Right cardiac atrium (tissue), 5 donors: ENCODE results near the gene TAL2. TPM values are rescaled to one million over a fixed set of nuclear protein-coding genes. Genes with fewer than 3 reads are reported as not detected.

Source experiments
- ATAC-seq, 2 donors: fragments of 200-7000 bp; cut with Tn5 transposase; one replicate each; pipeline versions ENCODE4 v1.8.0 to v1.9.1; 2020; ENCODE audit warnings: moderate library complexity in 2 of 2, mild to moderate bottlenecking in 1 of 2
- DNase-seq, 3 donors: peaks; one replicate each; pipeline ENCODE4 v3.0.0-alpha.2; 2020
- H3K27ac ChIP-seq: one replicate; pipeline ENCODE4 v1.5.1; 2013; ENCODE audit warnings: mild to moderate bottlenecking, low read length, control low read depth, moderate library complexity
- H3K27me3 ChIP-seq: one replicate; pipeline ENCODE4 v1.6.1; 2013; ENCODE audit not compliant: control insufficient read depth, insufficient read depth
- H3K4me1 ChIP-seq: one replicate; pipeline ENCODE4 v1.6.1; 2013; ENCODE audit warnings: low read length; ENCODE audit not compliant: control insufficient read depth, insufficient read depth
- H3K4me3 ChIP-seq: one replicate; pipeline ENCODE4 v1.5.1; 2013; ENCODE audit warnings: low read length, control low read depth
- H3K9me3 ChIP-seq: one replicate; pipeline ENCODE4 v1.6.1; 2013; ENCODE audit warnings: low read length; ENCODE audit not compliant: control insufficient read depth
- WGBS: extraction: QIAGEN DNeasy Blood & Tissue Kit; methylation state at CpG from one replicate; pipeline ENCODE4 v1.1.7; 2013; 5-methylcytosine and 5-hydroxymethylcytosine counted together
- intact Hi-C, 4 donors: fragments of 100-400 bp; cut with DNase I; formaldehyde crosslinking; loops; one replicate each; pipeline versions ENCODE4 v1.11.0 to v1.14.0; 2022 to 2023
- polyA plus RNA-seq: library from polyadenylated mRNA; stranded (reverse); fragments of 200-250 nt; gene quantifications from one replicate; pipeline ENCODE4 v1.2.3, GENCODE V29; 2013
- total RNA-seq, 4 donors: library from RNA; stranded (reverse); fragmentation: NEBNext Ultra II Directional; extraction: Animal tissue kit (Norgen Biotek cat#: 25700); gene quantifications; one replicate each; pipeline ENCODE4 v1.2.1, GENCODE V29; 2021
- donor health status: healthy with polysubstance abuse.
- donor health status: DM: no; HTN: yes; CAD: no.
- donor health status: DM: no; HTN: no; CAD: no.
- donor health status: DM: no; HTN: yes; CAD: no; lungs with severe emphysema.
- donor health status: DM: yes; HTN: yes; CAD: no.

Gene TAL2
- total and polyA plus RNA-seq, 5 donors: 0.16 TPM; not detected in 4

GRCh38 chr9:105647595-105648349, 14.5 kb upstream of the TAL2 start:
- DNase-seq (no peak), ATAC-seq (no peak)
- intact Hi-C loops: loop anchor here in 1 of 4 donors (10.0 kb wide), 1 partner anchor 67 kb away; no protein-coding TSS in a partner anchor
- no peak overlapping the region for H3K4me3 ChIP-seq
- no peaks in the 10 kb centered on the region for H3K4me1 ChIP-seq
- no peaks in the 10 kb centered on the region for H3K27me3 ChIP-seq
- H3K9me3 ChIP-seq: no peaks in the 10 kb centered on the region
- no peak overlapping the region for H3K27ac ChIP-seq
- 80% methylated on average over 12 of the region's 12 CpGs for WGBS

DNA sequence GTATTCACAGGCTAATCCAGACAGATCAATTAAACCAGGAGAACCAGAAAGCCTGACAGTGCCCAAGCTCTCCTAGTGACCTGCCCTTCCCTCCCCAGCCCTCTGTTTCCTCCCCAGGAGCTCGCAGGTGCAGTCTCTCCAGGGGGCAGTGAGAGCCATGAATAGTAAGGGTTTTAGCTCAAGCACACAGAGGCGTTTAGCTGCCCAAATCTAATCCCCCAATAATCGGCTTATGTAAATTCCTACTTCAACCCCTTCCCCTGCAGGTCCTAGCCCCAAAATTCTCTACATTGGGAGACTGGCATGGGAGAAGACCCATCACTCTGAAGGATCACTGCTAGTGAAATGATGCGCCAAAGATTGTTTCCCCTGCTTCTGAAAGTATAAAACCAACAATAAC, 10.5 kb upstream of the TAL2 start:
- WGBS: 67% methylated on average over 4 of the region's 4 CpGs
- Histone ChIP-seq H3K9me3 (no peaks in the 10 kb centered on the region), H3K27ac (no peak overlapping the region), H3K4me3 (no peak overlapping the region), H3K4me1 (no peaks in the 10 kb centered on the region), H3K27me3 (no peaks in the 10 kb centered on the region)
- intact Hi-C loops: loop anchor here in 1 of 4 donors (10.0 kb wide), 1 partner anchor 63 kb away; no protein-coding TSS in a partner anchor
- ATAC-seq: no peak
- DNase-seq: no peak

DNA sequence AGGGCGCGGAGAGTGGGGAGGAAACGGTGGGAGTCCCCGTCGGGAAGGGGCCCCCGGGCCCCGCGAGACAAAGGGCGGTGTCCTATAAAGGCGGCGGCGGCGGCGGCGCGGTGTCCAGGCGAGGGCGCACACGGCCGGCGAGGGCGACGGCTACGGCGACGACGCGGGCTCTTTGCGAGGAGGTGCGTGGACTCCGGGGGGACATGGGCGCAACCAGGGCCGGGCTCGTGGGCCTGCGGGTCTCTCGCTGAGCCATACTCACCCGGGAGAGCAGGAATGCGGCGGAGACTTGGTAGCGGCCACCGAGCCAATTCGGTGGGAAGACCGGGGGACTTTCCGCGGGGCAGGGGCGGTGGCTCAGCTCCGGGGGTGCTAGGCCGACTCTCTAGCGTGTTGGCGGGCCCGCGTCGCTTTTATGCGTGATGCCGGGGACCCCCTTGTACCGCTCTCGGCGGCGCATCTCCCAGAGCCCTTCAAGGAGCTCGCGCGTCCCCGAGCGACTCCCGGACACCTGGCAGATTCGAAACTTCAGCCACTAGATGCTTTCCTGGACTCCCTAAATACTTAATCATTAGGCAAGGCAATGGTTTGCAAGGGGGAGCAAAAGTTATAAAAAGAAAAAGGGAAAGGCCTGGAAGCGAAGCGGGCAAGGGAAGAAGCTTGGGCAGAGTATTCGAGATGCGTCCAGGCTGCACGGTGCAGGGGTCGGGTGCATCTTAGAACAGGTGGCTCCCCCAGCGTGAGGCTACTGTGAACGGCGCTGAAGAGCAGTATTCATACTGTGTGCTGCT, 5.9 kb upstream of the TAL2 start:
- Histone ChIP-seq H3K4me3 (peak overlapping the region; percentile 57), H3K27ac (no peak overlapping the region), H3K4me1 (no peaks in the 10 kb centered on the region), H3K9me3 (no peaks in the 10 kb centered on the region), H3K27me3 (no peaks in the 10 kb centered on the region)
- WGBS: 2% methylated on average over 75 of the region's 75 CpGs
- DNase-seq (peak; percentile 16 to 71 (median 70)), ATAC-seq (peak; percentile 82 to 86)
- intact Hi-C loops: loop anchor here in 1 of 4 donors (10.0 kb wide), 1 partner anchor 58 kb away; no protein-coding TSS in a partner anchor

DNA sequence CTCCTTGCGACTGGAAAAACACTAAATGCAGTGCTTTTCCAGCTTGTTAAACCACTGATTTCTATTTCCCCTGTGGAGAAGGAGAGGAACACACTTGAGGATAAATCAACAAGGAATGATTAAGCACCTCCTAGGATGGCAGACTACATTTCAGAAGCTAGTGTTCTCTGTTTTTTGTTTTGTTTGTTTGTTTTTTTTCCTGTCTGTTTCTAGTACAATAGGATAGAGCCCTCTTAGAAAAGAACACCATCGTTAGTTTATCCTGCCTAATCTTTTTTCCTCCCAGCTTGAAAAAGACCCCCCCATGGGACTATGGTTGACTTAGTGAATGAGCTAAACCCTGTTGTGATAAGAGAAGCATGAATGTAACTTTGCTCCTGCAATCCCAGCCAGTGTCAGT, 3.9 kb upstream of the TAL2 start:
- DNase-seq: no peak
- intact Hi-C loops: loop anchor here in 1 of 4 donors (10.0 kb wide), 1 partner anchor 56 kb away; no protein-coding TSS in a partner anchor
- no peaks in the 10 kb centered on the region for H3K4me1 ChIP-seq
- ATAC-seq: no peak
- H3K9me3 ChIP-seq: no peaks in the 10 kb centered on the region
- no peak overlapping the region for H3K27ac ChIP-seq
- no peak overlapping the region for H3K4me3 ChIP-seq
- H3K27me3 ChIP-seq: no peaks in the 10 kb centered on the region
- 80% methylated on average over 2 of the region's 2 CpGs for whole genome bisulfite sequencing

GRCh38 chr9:105661011-105661410, 1.2 kb upstream of the TAL2 start:
- Histone ChIP-seq H3K27me3 (no peaks in the 10 kb centered on the region), H3K9me3 (no peaks in the 10 kb centered on the region), H3K4me3 (no peak overlapping the region), H3K4me1 (no peaks in the 10 kb centered on the region), H3K27ac (no peak overlapping the region)
- 75% methylated on average over 4 of the region's 4 CpGs for WGBS
- no peak for DNase-seq
- intact Hi-C loops: no loop called here
- ATAC-seq: no peak

- DNase-seq: no peak
- WGBS: 81% methylated on average over 5 of the region's 5 CpGs
- Histone ChIP-seq H3K27ac (no peak overlapping the region), H3K4me3 (no peak overlapping the region), H3K9me3 (no peaks in the 10 kb centered on the region), H3K4me1 (no peaks in the 10 kb centered on the region), H3K27me3 (no peaks in the 10 kb centered on the region)
- intact Hi-C loops: no loop called here
- ATAC-seq: no peak
Measured at GRCh38 chr9:105663914-105664313, 1.7 kb downstream of the TAL2 start.

DNA sequence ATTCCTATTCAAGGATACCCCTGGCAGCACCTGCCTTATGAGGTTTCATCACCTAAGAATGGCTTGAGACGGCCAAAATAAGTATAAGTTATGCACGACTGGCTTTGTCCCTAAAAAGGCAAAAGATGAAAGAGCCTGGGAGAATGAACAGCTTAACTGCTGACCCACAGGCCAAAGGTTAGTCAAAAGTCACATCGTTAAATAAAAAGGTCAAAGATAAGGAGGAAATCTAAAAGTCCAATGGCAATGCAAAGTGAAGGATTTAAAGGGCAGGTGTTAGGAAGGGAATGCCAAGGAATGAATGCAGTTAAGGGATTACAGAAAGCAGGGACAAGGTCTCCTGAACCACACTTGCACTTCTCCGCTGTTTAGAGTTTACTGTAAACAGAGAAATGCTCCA, 5.6 kb downstream of the TAL2 start:
- Histone ChIP-seq H3K27ac (no peak overlapping the region), H3K27me3 (no peaks in the 10 kb centered on the region), H3K4me1 (no peaks in the 10 kb centered on the region), H3K4me3 (no peak overlapping the region), H3K9me3 (no peaks in the 10 kb centered on the region)
- no peak for ATAC-seq
- 54% methylated on average over 4 of the region's 4 CpGs for WGBS
- intact Hi-C loops: no loop called here
- DNase-seq: no peak

- H3K27me3 ChIP-seq: no peaks in the 10 kb centered on the region
- no peak overlapping the region for H3K4me3 ChIP-seq
- DNase-seq (no peak), ATAC-seq (no peak)
- H3K27ac ChIP-seq: no peak overlapping the region
- H3K4me1 ChIP-seq: no peaks in the 10 kb centered on the region
- H3K9me3 ChIP-seq: no peaks in the 10 kb centered on the region
- intact Hi-C loops: no loop called here
- 71% methylated on average over 3 of the region's 3 CpGs for WGBS
Measured at GRCh38 chr9:105670315-105670714, 8.1 kb downstream of the TAL2 start.

- H3K27ac ChIP-seq: no peak overlapping the region
- intact Hi-C loops: no loop called here
- H3K27me3 ChIP-seq: no peaks in the 10 kb centered on the region
- DNase-seq (no peak), ATAC-seq (no peak)
- H3K4me1 ChIP-seq: no peaks in the 10 kb centered on the region
- WGBS: 84% methylated on average over 3 of the region's 3 CpGs
- H3K9me3 ChIP-seq: no peaks in the 10 kb centered on the region
- H3K4me3 ChIP-seq: no peak overlapping the region
Measured at GRCh38 chr9:105670775-105671174, 8.5 kb downstream of the TAL2 start.

DNA sequence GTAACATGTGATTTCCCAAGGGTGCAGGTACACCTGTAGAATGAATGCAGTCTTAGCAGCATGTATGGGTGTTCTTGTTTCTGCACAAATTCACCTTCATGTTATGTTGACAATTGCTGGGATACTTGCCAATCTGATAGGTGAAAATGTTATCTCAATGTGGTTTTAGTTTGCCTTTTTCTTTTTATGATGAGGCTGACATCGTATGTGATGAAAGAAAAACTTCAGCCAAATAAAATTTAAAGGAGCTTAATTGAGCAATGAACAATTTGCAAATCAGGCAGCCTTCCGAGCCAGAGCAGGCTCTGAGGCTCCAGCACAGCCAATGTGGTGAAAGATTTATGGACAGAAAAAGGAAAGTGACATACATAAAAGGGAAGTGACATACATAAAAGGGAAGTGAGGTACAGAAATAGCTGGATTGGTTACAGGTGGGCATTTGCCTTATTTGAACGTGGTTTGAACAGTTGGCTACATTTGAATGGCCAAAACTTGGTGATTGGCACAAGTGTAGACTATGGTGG, 10.5 kb downstream of the TAL2 start:
- Histone ChIP-seq H3K4me3 (no peak overlapping the region), H3K27me3 (no peaks in the 10 kb centered on the region), H3K27ac (no peak overlapping the region), H3K9me3 (no peaks in the 10 kb centered on the region), H3K4me1 (no peaks in the 10 kb centered on the region)
- DNase-seq: no peak
- intact Hi-C loops: no loop called here
- no peak for ATAC-seq
- 41% methylated on average over 3 of the region's 3 CpGs for WGBS

GRCh38 chr9:105673850-105674387, 11.7 kb downstream of the TAL2 start:
- no peaks in the 10 kb centered on the region for H3K9me3 ChIP-seq
- H3K27me3 ChIP-seq: no peaks in the 10 kb centered on the region
- no peaks in the 10 kb centered on the region for H3K4me1 ChIP-seq
- no peak for ATAC-seq
- WGBS: 75% methylated on average over 3 of the region's 3 CpGs
- no peak overlapping the region for H3K27ac ChIP-seq
- intact Hi-C loops: no loop called here
- no peak for DNase-seq
- no peak overlapping the region for H3K4me3 ChIP-seq
